HEK293 (cell line): ENCODE data around the gene CCDC158.

Experiments
- CTCF ChIA-PET: fragments of 350-600 bp; formaldehyde crosslinking; extraction: SDS; loops from one replicate; lab custom pipeline; 2021; ENCODE audit warnings: antibody characterized with exemption; lab: Yijun Ruan, JAX
- POLR2A ChIA-PET: fragments of 300-600 bp; formaldehyde crosslinking; extraction: SDS; loops from one replicate; lab custom pipeline; 2020; ENCODE audit warnings: antibody characterized with exemption, inconsistent platforms; lab: Yijun Ruan, JAX
- H3K27ac ChIP-seq: fragments of 200-500 bp; sonication (Bioruptor generic); 2 replicates; pipeline ENCODE4 v1.5.1; 2014; ENCODE audit warnings: low read depth, low read length, control low read depth, inconsistent platforms; ENCODE audit errors: extremely low read depth
- H3K36me3 ChIP-seq, 2 experiments: fragments of 200-500 bp in 1 of 2; sonication (Bioruptor generic) in 1 of 2; 1 replicate in 1 of 2; 2 replicates in 1 of 2; pipeline ENCODE4 v1.5.1; 2014 to 2017; ENCODE audit warnings: inconsistent platforms in 2 of 2, low read length in 2 of 2; ENCODE audit not compliant: control insufficient read depth in 2 of 2, insufficient read depth in 1 of 2
- H3K4me1 ChIP-seq: fragments of 200-500 bp; sonication (Bioruptor generic); 2 replicates; pipeline ENCODE4 v1.5.1; 2014; ENCODE audit warnings: mild to moderate bottlenecking, low read length, inconsistent platforms; ENCODE audit not compliant: control insufficient read depth, insufficient read depth
- H3K4me3 ChIP-seq: 2 replicates; pipeline ENCODE4 v1.5.1; 2011; ENCODE audit warnings: low read depth, mild to moderate bottlenecking, control low read depth, low read length, moderate library complexity
- H3K9me3 ChIP-seq: fragments of 200-500 bp; sonication (Bioruptor generic); 2 replicates; pipeline ENCODE4 v1.5.1; 2014; ENCODE audit warnings: low read depth, low read length, inconsistent platforms; ENCODE audit not compliant: control insufficient read depth, insufficient read depth
- GLIS1 ChIP-seq: fragments of 450-650 bp; formaldehyde crosslinking; IDR thresholded peaks from 2 replicates; pipeline ENCODE4 v1.5.1; 2016; ENCODE audit warnings: missing biosample characterization, missing genetic modification characterization
- GLIS2 ChIP-seq: fragments of 450-650 bp; formaldehyde crosslinking; IDR thresholded peaks from 2 replicates; pipeline ENCODE4 v1.5.1; 2016; ENCODE audit warnings: missing biosample characterization, missing genetic modification characterization
- KLF10 ChIP-seq: fragments of 450-650 bp; IDR thresholded peaks from 2 replicates; pipeline ENCODE4 v1.5.1; 2018; ENCODE audit warnings: missing biosample characterization, mild to moderate bottlenecking, missing genetic modification characterization
- TRIM28 ChIP-seq: IDR thresholded peaks from 2 replicates; pipeline ENCODE4 v1.6.1; 2011; ENCODE audit warnings: low read length, control low read depth, borderline replicate concordance
- ZFP3 ChIP-seq: fragments of 450-650 bp; formaldehyde crosslinking; IDR thresholded peaks from 2 replicates; pipeline ENCODE4 v1.5.1; 2016; ENCODE audit warnings: low read depth, missing biosample characterization, missing genetic modification characterization
- ZFP69B ChIP-seq: fragments of 450-650 bp; formaldehyde crosslinking; IDR thresholded peaks from 2 replicates; pipeline ENCODE4 v1.5.1; 2016; ENCODE audit warnings: missing biosample characterization, missing genetic modification characterization
- ZNF138 ChIP-seq: fragments of 450-650 bp; formaldehyde crosslinking; IDR thresholded peaks from 2 replicates; pipeline ENCODE4 v1.5.1; 2016; ENCODE audit warnings: missing biosample characterization, missing genetic modification characterization, borderline replicate concordance
- ZNF146 ChIP-seq: fragments of 450-650 bp; formaldehyde crosslinking; IDR thresholded peaks from 2 replicates; pipeline ENCODE4 v1.5.1; 2016; ENCODE audit warnings: missing biosample characterization, missing genetic modification characterization
- ZNF157 ChIP-seq: fragments of 450-650 bp; formaldehyde crosslinking; IDR thresholded peaks from 2 replicates; pipeline ENCODE4 v1.5.1; 2016; ENCODE audit warnings: missing biosample characterization, missing genetic modification characterization
- ZNF175 ChIP-seq: fragments of 450-650 bp; formaldehyde crosslinking; IDR thresholded peaks from 2 replicates; pipeline ENCODE4 v1.5.1; 2016; ENCODE audit warnings: missing biosample characterization, missing genetic modification characterization
- ZNF211 ChIP-seq: fragments of 450-650 bp; formaldehyde crosslinking; IDR thresholded peaks from 2 replicates; pipeline ENCODE4 v1.5.1; 2016; ENCODE audit warnings: low read depth, missing biosample characterization, missing genetic modification characterization
- ZNF335 ChIP-seq: fragments of 450-650 bp; formaldehyde crosslinking; conservative IDR thresholded peaks from 2 replicates; pipeline ENCODE4 v1.5.1; 2016; ENCODE audit warnings: missing biosample characterization, missing genetic modification characterization
- ZNF555 ChIP-seq: fragments of 450-650 bp; formaldehyde crosslinking; conservative IDR thresholded peaks from 2 replicates; pipeline ENCODE4 v1.5.1; 2017; ENCODE audit warnings: missing biosample characterization, mild to moderate bottlenecking, missing genetic modification characterization, inconsistent platforms
- ZNF596 ChIP-seq: fragments of 450-650 bp; IDR thresholded peaks from 2 replicates; pipeline ENCODE4 v1.5.0; 2018; ENCODE audit warnings: missing biosample characterization, mild to moderate bottlenecking, missing genetic modification characterization, moderate library complexity
- ZNF610 ChIP-seq: fragments of 450-650 bp; formaldehyde crosslinking; IDR thresholded peaks from 2 replicates; pipeline ENCODE4 v1.5.1; 2016; ENCODE audit warnings: missing biosample characterization, missing genetic modification characterization, borderline replicate concordance
- ZNF707 ChIP-seq: fragments of 450-650 bp; formaldehyde crosslinking; IDR thresholded peaks from 2 replicates; pipeline ENCODE4 v1.5.1; 2016; ENCODE audit warnings: missing biosample characterization, missing genetic modification characterization
- ZNF768 ChIP-seq: fragments of 450-650 bp; formaldehyde crosslinking; IDR thresholded peaks from 2 replicates; pipeline ENCODE4 v1.5.1; 2018; ENCODE audit warnings: missing biosample characterization, mild to moderate bottlenecking, missing genetic modification characterization
- ZNF776 ChIP-seq: fragments of 450-650 bp; formaldehyde crosslinking; IDR thresholded peaks from 2 replicates; pipeline ENCODE4 v1.5.0; 2017; ENCODE audit warnings: missing biosample characterization, missing genetic modification characterization, borderline replicate concordance
- ZNF785 ChIP-seq: fragments of 450-650 bp; formaldehyde crosslinking; IDR thresholded peaks from 2 replicates; pipeline ENCODE4 v1.5.1; 2016; ENCODE audit warnings: missing biosample characterization, missing genetic modification characterization
- ZNF837 ChIP-seq: fragments of 450-650 bp; formaldehyde crosslinking; IDR thresholded peaks from 2 replicates; pipeline ENCODE4 v1.5.1; 2016; ENCODE audit warnings: missing biosample characterization, missing genetic modification characterization
- TF ChIP-seq, protein P1 (sequence below): fragments of 450-650 bp; formaldehyde crosslinking; IDR thresholded peaks from 2 replicates; pipeline ENCODE4 v1.5.1; 2016; ENCODE audit warnings: missing biosample characterization, missing genetic modification characterization
- TF ChIP-seq, protein P2 (sequence below): fragments of 450-650 bp; formaldehyde crosslinking; IDR thresholded peaks from 2 replicates; pipeline ENCODE4 v1.5.1; 2016; ENCODE audit warnings: missing biosample characterization, missing genetic modification characterization
- TF ChIP-seq, protein P3 (sequence below): fragments of 450-650 bp; formaldehyde crosslinking; IDR thresholded peaks from 2 replicates; pipeline ENCODE4 v1.5.1; 2016; ENCODE audit warnings: missing biosample characterization, missing genetic modification characterization
- TF ChIP-seq, protein P4 (sequence below): fragments of 450-650 bp; formaldehyde crosslinking; IDR thresholded peaks from 2 replicates; pipeline ENCODE4 v1.5.1; 2016; ENCODE audit warnings: missing biosample characterization, missing genetic modification characterization

Gene CCDC158

DNA sequence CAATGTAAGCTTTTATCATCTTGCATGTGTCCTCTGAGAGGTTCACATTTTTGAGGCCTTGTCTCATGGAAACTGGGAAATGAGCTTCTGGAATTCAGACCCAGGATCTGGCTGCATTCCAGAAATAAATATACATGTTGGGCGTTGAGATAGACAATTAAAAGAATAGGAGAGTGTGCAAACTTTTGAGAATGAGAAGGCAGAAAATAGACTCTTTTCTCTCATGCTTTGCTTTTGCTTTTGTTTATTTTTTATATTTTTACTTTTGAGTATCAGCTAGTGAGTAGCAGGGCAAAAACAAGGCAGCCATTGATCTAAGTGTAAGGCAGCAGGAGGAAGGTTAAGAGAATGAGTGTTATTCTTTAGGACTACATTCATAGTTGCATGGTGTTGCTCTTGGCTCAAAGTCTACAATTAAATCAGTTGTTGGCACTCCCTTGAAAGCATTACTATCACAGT is 26.5 kb upstream of the CCDC158 start (continued):
- no peak for TF ChIP-seq ZNF768 (tag by site-specific recombination)
- TF ChIP-seq, protein P1, sequence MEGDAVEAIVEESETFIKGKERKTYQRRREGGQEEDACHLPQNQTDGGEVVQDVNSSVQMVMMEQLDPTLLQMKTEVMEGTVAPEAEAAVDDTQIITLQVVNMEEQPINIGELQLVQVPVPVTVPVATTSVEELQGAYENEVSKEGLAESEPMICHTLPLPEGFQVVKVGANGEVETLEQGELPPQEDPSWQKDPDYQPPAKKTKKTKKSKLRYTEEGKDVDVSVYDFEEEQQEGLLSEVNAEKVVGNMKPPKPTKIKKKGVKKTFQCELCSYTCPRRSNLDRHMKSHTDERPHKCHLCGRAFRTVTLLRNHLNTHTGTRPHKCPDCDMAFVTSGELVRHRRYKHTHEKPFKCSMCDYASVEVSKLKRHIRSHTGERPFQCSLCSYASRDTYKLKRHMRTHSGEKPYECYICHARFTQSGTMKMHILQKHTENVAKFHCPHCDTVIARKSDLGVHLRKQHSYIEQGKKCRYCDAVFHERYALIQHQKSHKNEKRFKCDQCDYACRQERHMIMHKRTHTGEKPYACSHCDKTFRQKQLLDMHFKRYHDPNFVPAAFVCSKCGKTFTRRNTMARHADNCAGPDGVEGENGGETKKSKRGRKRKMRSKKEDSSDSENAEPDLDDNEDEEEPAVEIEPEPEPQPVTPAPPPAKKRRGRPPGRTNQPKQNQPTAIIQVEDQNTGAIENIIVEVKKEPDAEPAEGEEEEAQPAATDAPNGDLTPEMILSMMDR (tag by site-specific recombination): no peak
- no peak for TF ChIP-seq ZNF785 (tag by site-specific recombination)

DNA sequence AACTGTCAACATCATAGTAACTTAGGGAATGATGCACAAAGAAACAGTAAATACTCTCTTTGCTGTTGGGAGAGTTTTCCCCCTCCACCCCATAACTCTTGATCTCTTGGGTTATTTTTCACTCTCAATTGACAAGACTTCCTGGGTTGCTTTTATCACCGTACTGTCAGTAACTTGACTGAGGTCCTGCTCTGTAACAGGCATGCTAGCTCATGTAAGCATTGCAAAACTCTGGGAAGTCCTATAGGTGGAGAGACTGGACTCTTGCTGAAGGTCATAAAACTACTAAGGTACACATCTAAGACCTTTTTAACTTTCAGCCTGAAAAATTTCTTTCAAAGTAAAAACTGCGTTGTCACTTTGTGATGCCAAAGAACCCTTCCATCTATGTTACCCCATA is 25.0 kb upstream of the CCDC158 start:
- ChIA-PET CTCF (no interaction called here), POLR2A (no interaction called here)
- TF ChIP-seq ZNF707 (tag by site-specific recombination): no peak
- Histone ChIP-seq H3K4me1 (no peaks in the 10 kb centered on the region), H3K9me3 (no peaks in the 10 kb centered on the region), H3K36me3 (no peaks in the 10 kb centered on the region), H3K27ac (no peak overlapping the region), H3K4me3 (no peak overlapping the region)

DNA sequence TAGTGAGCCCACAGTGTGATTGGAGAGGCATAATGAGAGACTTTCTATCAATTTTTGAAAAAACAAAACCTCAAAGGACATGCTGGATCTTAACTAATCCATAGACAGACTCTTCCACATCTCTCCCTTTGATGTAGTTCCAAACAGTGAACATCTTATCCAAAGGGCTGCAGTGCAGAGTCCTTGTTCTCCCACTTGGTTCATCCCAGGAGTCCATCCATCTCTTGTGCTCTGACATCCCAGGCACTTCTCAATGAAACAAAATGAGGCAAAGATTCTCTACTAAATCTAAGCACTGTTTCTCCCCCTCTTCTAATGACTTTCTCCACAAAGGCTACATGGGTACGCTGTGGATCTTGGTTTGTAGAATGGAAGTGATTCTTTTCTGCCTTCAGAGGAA is 22.4 kb upstream of the CCDC158 start:
- Histone ChIP-seq H3K4me1 (no peaks in the 10 kb centered on the region), H3K4me3 (no peak overlapping the region), H3K36me3 (no peaks in the 10 kb centered on the region), H3K27ac (no peak overlapping the region)
- ChIA-PET CTCF (interaction anchor here (0.7 kb wide), 1 partner anchor 12 kb away, joined by 3 read pairs; no protein-coding TSS in a partner anchor), POLR2A (no interaction called here)
- TF ChIP-seq ZNF146 (tag by site-specific recombination) (no peak), ZNF211 (tag by site-specific recombination) (no peak), GLIS2 (tag by site-specific recombination) (no peak), TRIM28 (no peak), ZNF335 (tag by site-specific recombination) (no peak)
- TF ChIP-seq, protein P2, sequence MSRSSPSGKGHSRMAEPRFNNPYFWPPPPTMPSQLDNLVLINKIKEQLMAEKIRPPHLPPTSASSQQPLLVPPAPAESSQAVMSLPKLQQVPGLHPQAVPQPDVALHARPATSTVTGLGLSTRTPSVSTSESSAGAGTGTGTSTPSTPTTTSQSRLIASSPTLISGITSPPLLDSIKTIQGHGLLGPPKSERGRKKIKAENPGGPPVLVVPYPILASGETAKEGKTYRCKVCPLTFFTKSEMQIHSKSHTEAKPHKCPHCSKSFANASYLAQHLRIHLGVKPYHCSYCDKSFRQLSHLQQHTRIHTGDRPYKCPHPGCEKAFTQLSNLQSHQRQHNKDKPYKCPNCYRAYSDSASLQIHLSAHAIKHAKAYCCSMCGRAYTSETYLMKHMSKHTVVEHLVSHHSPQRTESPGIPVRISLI (tag by site-specific recombination): no peak
- TF ChIP-seq, protein P3, sequence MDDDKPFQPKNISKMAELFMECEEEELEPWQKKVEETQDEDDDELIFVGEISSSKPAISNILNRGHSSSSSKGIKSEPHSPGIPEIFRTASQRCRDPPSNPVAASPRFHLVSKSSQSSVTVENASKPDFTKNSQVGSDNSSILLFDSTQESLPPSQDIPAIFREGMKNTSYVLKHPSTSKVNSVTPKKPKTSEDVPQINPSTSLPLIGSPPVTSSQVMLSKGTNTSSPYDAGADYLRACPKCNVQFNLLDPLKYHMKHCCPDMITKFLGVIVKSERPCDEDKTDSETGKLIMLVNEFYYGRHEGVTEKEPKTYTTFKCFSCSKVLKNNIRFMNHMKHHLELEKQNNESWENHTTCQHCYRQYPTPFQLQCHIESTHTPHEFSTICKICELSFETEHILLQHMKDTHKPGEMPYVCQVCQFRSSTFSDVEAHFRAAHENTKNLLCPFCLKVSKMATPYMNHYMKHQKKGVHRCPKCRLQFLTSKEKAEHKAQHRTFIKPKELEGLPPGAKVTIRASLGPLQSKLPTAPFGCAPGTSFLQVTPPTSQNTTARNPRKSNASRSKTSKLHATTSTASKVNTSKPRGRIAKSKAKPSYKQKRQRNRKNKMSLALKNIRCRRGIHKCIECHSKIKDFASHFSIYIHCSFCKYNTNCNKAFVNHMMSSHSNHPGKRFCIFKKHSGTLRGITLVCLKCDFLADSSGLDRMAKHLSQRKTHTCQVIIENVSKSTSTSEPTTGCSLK (tag by site-specific recombination): no peak
- TF ChIP-seq, all 188 proteins: peak for 0
- no peaks in the 10 kb centered on the region for H3K9me3 ChIP-seq

DNA sequence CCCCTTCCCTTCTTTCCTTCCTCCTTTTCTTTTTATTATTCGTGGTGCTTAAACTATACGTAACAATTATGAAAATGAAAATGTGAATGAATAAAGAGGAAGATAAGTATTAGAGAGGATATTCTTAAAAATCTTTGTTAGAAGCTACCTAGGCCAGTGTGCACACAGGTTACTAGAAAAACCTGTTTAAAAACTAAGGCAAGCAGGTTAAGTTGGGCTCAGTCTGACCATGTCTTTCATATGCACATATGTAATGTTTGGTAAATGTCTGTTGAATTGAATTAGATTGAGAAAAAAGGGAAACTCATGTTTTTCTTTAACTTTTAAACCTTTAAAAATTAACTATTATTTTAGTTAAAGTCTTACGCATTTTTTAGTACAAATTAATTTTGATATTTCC is 21.9 kb upstream of the CCDC158 start:
- CTCF ChIA-PET: interaction anchor here (0.5 to 0.7 kb wide), 2 partner anchors 12 to 621 kb away, joined by 3 read pairs; no protein-coding TSS in a partner anchor
- Histone ChIP-seq H3K27ac (no peak overlapping the region), H3K4me3 (no peak overlapping the region), H3K9me3 (no peaks in the 10 kb centered on the region), H3K36me3 (no peaks in the 10 kb centered on the region), H3K4me1 (no peaks in the 10 kb centered on the region)
- POLR2A ChIA-PET: interaction anchor here (0.6 kb wide), 1 partner anchor 17 kb away, joined by 4 read pairs; no protein-coding TSS in a partner anchor
- TF ChIP-seq ZNF555 (tag by site-specific recombination) (no peak), GLIS2 (tag by site-specific recombination) (no peak), ZFP3 (tag by site-specific recombination) (no peak), ZNF157 (tag by site-specific recombination) (no peak), KLF10 (tag by site-specific recombination) (no peak), ZNF596 (tag by site-specific recombination) (no peak), GLIS1 (tag by site-specific recombination) (no peak), ZNF138 (tag by site-specific recombination) (no peak), ZFP69B (tag by site-specific recombination) (no peak), ZNF776 (tag by site-specific recombination) (no peak), ZNF610 (tag by site-specific recombination) (no peak), ZNF837 (tag by site-specific recombination) (no peak), ZNF175 (tag by site-specific recombination) (no peak)
- TF ChIP-seq, protein P4, sequence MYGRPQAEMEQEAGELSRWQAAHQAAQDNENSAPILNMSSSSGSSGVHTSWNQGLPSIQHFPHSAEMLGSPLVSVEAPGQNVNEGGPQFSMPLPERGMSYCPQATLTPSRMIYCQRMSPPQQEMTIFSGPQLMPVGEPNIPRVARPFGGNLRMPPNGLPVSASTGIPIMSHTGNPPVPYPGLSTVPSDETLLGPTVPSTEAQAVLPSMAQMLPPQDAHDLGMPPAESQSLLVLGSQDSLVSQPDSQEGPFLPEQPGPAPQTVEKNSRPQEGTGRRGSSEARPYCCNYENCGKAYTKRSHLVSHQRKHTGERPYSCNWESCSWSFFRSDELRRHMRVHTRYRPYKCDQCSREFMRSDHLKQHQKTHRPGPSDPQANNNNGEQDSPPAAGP: no peak
